ENCODE results near the gene NTSR1.

DNA sequence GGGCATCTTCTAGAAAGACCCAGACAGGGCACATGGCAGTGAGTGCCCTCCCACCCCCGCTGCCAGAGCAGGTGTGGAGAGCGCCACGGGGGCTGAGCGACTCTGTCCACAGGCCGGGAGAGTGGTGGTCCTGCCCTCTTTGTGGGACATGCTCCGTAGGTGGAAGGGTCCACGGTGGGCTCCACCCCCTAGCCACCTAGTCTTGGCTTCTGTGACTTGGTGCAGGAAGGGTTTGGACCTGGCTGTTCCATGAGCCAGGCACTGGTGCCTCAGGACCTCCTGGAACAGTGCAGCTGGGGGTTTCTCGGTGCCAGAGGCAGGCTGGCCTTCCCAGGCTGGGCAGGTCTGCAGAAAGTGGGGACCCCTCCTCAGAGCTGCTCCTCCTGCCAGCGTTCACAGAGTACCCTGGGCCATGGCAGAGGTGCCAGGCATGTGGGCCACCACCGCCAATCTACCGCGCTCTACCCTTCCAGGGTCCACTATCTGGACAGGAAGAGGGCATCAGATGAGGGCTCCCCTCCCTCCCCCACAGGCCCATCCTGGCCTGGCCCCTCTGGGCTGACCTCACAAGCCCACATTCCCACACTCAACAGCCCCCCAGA is 43.4 kb upstream of the NTSR1 start:
- TF ChIP-seq, protein P1, sequence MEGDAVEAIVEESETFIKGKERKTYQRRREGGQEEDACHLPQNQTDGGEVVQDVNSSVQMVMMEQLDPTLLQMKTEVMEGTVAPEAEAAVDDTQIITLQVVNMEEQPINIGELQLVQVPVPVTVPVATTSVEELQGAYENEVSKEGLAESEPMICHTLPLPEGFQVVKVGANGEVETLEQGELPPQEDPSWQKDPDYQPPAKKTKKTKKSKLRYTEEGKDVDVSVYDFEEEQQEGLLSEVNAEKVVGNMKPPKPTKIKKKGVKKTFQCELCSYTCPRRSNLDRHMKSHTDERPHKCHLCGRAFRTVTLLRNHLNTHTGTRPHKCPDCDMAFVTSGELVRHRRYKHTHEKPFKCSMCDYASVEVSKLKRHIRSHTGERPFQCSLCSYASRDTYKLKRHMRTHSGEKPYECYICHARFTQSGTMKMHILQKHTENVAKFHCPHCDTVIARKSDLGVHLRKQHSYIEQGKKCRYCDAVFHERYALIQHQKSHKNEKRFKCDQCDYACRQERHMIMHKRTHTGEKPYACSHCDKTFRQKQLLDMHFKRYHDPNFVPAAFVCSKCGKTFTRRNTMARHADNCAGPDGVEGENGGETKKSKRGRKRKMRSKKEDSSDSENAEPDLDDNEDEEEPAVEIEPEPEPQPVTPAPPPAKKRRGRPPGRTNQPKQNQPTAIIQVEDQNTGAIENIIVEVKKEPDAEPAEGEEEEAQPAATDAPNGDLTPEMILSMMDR (IDR thresholded peaks at IDR 0.05), result no peak
- TF ChIP-seq POLR2A (IDR thresholded peaks at IDR 0.05), result no peak
- TF ChIP-seq POLR2AphosphoS5 (IDR thresholded peaks at IDR 0.05), result no peak
